GM19328 (cell line): ENCODE measurements around the gene HTR6.

Experiments used
- ATAC-seq: cut with Tn5 transposase; IDR thresholded peaks from one replicate; pipeline ENCODE4 v1.9.1; 2021; ENCODE audit warnings: mild to moderate bottlenecking, moderate library complexity; ENCODE audit not compliant: unreplicated experiment

HTR6 gene

DNA sequence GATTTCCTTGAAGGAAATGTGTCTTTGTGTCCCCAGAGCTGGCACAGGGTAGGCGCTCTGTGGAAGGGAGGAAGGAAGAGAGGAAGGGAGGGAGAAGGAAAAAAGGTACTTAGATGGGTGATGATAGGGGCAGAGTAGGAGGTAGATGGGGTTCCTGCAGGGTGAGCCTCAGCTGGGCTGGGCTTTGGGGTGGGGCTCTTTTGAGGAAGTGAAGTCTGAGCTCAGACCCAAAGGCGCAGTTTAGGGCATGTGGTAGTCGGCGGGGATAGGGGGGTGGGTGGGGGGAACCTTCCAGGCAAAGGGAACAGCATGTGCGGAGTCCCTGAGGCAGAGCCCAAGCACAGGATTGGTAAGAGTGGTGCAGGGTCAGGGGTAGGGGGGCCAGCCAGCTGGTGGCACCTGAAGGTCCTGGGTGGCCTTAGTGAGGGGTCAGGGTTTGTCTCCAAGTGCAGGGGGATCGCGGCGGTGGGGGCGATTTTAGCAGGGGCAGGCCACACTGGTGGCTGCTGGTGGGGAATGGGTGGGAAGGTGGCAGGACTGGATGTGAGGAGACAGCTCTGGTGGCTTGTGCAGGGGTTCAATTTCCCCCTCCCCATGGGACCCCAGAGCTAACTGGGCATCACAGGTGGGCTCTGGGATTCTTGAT lies 8.4 kb upstream of the HTR6 start:
- ATAC-seq, result no peak

DNA sequence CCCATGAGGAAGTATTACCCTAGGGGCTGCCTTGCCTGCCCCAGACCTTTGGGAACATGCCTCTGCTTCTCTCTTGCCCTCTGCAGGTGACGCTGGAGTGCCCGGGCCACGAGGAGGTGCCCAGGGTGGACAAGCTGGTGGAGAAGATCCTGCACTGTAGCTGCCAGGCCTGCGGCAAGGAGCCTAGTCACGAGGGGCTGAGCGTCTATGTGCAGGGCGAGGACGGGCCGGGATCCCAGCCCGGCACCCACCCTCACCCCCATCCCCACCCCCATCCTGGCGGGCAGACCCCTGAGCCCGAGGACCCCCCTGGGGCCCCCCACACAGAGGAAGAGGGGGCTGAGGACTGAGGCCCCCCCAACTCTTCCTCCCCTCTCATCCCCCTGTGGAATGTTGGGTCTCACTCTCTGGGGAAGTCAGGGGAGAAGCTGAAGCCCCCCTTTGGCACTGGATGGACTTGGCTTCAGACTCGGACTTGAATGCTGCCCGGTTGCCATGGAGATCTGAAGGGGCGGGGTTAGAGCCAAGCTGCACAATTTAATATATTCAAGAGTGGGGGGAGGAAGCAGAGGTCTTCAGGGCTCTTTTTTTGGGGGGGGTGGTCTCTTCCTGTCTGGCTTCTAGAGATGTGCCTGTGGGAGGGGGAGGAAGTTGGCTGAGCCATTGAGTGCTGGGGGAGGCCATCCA lies 7.8 kb upstream of the HTR6 start:
- ATAC-seq, result no peak

DNA sequence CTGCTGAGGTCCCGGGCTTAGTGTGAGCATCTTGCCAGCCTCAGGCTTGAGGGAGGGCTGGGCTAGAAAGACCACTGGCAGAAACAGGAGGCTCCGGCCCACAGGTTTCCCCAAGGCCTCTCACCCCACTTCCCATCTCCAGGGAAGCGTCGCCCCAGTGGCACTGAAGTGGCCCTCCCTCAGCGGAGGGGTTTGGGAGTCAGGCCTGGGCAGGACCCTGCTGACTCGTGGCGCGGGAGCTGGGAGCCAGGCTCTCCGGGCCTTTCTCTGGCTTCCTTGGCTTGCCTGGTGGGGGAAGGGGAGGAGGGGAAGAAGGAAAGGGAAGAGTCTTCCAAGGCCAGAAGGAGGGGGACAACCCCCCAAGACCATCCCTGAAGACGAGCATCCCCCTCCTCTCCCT lies 7.2 kb upstream of the HTR6 start:
- ATAC-seq, result no peak

DNA sequence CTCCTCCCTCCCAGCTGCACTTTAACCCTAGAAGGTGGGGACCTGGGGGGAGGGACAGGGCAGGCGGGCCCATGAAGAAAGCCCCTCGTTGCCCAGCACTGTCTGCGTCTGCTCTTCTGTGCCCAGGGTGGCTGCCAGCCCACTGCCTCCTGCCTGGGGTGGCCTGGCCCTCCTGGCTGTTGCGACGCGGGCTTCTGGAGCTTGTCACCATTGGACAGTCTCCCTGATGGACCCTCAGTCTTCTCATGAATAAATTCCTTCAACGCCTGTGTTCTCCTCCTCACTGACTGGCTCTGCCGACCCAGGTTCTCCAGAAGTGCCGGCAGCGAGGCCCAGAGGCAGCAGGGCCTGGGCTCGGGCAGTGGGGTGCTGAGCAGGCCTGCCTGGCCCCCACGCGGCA lies 6.5 kb upstream of the HTR6 start:
- no peak for ATAC-seq

DNA sequence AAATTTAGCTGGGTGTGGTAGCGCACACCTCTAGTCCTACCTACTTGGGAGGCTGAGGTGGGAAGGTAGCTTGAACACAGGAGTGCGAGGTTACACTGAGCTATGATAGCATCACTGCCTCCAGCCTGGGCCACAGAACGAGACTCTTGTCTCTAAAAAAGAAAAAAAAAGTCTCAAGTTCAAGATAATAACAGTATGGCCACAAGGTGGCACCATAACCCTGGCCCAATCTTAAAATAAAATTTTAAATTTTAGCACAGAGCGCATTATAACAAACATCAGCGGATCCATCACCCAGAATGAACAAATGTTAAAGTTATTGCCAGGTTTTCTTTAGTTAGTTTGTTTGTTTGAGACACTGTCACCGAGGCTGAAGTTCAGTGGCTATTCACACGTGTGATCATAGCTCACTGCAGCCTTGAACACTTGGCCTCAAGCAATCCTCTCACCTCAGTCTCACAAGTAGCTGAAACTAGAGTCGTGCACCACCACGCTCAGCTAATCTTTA lies 2.9 kb upstream of the HTR6 start:
- no peak for ATAC-seq

DNA sequence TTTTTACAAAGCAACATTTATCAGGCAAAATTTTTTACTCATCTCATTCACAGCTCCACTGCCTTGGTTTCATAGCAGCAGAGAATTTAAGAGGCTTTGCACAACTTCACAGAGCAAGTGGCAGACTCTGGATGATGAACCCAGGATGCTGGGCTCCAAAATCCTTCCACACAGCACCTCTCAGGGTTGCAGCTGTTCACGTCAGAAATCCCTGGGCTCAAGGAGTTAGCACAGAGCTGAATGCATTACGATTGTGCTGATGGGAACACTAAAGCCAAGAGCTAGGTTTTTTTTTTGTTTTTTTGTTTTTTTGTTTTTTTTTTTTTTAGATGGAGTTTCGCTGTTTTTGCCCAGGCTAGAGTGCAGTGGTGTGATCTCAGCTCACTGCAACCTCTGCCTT lies 2.4 kb upstream of the HTR6 start:
- no peak for ATAC-seq

DNA sequence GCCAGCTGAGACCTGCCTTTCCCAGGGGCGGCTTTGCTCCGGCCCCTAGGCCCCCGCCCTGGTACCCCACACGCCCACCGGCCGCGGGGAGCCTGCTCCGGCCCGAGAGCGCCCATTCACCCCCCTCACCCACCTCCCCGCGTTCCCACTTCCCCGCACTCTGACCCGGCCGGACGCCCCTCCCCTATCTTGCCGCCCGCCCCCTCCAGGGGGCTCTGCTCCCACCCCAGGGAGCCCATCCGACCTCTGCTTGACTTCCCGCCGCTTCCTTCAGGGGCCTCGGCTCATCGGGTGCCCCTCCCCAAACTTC lies 466 bp downstream of the HTR6 start:
- ATAC-seq, result no peak

DNA sequence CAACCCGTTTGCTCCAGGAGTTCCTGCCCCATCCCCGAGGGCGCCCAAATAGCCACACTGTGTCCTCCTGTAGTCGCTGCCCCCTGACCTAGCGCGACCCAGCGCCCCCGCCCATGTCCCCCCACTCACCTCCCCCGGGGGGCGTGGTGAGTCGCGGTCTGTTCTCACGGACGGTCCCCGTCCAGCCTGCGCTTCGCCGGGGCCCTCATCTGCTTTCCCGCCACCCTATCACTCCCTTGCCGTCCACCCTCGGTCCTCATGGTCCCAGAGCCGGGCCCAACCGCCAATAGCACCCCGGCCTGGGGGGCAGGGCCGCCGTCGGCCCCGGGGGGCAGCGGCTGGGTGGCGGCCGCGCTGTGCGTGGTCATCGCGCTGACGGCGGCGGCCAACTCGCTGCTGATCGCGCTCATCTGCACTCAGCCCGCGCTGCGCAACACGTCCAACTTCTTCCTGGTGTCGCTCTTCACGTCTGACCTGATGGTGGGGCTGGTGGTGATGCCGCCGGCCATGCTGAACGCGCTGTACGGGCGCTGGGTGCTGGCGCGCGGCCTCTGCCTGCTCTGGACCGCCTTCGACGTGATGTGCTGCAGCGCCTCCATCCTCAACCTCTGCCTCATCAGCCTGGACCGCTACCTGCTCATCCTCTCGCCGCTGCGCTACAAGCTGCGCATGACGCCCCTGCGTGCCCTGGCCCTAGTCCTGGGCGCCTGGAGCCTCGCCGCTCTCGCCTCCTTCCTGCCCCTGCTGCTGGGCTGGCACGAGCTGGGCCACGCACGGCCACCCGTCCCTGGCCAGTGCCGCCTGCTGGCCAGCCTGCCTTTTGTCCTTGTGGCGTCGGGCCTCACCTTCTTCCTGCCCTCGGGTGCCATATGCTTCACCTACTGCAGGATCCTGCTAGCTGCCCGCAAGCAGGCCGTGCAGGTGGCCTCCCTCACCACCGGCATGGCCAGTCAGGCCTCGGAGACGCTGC lies 1.1 kb downstream of the HTR6 start:
- ATAC-seq, result no peak

DNA sequence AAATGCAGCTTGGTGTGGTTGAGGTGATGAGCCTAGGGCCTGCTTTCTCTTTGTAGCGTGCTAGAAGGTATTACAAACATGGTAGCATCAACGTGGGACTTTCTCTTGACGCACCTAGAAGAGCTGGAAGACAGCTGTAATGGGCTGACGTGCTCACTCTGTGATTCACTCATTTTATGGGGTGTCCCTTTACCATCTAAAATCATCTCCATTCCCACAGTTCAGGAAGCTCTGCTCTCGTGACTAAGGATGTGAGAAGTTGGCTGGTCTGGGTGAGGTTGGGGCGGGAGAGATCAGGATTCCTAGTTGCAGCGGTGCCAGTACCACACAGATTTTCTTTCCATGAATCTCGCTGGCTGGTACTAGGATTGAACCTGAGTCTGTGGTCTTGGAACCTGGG lies 4.2 kb downstream of the HTR6 start:
- no peak for ATAC-seq

DNA sequence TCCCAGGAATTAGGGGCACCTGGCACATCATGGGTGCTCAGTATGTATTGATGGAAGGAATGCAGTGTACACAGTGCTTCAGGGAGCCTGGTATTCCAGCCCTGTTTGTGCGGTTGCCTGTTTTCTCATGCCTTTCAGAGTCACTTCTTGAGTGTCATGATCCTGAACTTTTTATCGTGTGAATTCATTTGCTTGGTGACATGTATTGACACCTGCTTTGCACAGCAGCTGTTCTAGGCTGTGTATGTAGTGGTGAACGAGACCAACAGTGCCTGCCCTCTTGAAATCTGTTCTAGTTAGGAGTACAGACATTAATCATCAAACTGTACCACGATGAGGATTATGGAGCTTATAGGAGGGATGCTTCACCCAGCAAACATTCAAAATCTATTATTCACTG lies 6.1 kb downstream of the HTR6 start:
- ATAC-seq, result no peak

DNA sequence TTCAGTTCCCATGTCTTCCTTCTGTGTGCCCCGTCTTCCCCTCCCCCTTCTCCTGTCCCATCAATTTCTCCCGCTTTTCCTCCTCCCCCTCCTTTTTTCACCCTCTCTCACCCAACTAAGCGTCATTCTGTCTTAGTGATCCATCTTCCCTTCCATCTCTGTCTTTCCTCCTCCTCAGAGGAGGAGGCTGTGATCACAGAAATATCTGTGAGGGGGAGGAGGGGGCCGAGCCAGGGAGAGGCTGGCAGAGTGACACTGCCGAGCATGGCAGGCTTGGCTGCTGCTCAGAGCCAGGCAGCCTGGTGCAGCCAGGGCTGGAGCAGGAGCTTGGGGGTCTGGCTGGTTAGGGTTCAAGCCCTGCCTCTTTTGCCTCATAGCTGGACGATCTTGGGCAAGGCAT lies 7.6 kb downstream of the HTR6 start:
- no peak for ATAC-seq

DNA sequence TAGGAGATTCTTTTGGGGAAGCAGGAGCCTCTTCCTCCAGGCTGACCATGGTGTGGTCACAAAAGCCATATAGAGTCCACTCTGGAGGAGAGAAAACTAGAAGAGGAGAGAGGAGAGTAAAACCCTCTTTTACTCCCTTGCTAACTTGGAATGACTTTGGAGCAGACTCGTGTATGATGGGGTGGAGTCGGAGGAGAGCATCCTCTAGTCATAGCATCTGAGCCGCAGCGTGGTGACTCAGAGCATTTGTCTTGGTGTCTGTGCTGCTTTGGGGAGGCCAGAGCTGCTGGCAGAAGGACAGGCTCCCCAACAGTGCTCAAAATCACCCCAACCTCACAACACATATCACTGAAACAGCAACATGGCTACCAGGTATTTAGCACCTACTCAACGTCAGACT lies 11.1 kb downstream of the HTR6 start:
- ATAC-seq, result no peak

DNA sequence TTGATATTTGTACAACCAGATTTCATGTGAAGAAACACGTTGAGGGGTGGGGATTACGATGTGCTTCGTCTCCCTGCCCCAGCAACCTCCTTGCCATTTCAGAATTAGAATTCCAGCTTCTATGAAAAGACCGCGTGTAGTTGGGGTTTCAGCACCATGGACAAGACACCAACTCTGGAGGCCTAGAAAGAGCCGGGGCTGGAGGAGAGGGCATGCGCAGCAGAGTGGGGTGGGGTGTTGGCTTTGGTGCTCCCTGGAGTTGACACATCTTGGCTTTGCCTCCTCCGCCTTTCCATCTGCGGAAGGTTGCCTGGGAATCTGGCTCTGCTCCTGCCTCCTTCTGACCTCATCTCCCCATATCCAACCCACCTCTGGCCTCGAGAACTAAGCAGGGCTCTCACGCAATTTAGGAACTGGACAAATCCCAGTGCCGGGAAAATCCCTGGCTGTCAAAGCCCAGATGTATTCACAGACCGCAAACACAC lies 11.8 kb downstream of the HTR6 start:
- no peak for ATAC-seq

DNA sequence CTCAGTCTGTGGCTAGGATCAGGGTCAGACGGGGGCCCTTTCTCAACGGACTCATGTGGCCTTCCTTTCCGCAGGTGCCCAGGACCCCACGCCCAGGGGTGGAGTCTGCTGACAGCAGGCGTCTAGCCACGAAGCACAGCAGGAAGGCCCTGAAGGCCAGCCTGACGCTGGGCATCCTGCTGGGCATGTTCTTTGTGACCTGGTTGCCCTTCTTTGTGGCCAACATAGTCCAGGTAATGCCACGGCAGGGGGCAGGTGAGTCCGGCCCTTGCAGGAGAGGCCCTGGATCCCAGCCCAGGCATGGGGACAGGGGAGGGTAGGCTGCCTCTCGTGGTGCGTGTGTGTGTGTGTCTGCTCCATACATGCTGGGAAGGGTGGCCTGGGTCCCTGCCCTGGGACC lies 13.8 kb downstream of the HTR6 start:
- ATAC-seq, result no peak

DNA sequence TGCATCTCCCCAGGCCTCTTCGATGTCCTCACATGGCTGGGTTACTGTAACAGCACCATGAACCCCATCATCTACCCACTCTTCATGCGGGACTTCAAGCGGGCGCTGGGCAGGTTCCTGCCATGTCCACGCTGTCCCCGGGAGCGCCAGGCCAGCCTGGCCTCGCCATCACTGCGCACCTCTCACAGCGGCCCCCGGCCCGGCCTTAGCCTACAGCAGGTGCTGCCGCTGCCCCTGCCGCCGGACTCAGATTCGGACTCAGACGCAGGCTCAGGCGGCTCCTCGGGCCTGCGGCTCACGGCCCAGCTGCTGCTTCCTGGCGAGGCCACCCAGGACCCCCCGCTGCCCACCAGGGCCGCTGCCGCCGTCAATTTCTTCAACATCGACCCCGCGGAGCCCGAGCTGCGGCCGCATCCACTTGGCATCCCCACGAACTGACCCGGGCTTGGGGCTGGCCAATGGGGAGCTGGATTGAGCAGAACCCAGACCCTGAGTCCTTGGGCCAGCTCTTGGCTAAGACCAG lies 14.3 kb downstream of the HTR6 start:
- ATAC-seq, result no peak

DNA sequence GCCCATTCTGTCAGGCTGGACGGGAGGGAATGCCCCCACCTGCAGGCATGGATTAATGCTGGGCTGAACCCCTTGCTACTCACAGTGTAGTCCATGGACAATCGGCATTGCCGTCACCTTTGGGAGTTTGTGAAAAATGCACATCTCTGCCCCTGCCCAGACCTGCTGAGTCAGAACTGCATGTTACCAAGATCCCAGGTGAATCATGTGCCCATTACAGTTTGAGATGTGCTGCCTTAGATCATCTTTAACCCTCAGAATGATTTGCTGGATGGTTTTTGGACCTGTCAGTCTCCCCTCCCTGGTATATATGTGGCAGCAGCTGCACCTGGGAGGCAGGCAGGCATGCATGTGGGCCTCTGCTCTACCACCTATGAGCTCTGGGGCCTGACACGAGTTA lies 15.0 kb downstream of the HTR6 start:
- no peak for ATAC-seq

DNA sequence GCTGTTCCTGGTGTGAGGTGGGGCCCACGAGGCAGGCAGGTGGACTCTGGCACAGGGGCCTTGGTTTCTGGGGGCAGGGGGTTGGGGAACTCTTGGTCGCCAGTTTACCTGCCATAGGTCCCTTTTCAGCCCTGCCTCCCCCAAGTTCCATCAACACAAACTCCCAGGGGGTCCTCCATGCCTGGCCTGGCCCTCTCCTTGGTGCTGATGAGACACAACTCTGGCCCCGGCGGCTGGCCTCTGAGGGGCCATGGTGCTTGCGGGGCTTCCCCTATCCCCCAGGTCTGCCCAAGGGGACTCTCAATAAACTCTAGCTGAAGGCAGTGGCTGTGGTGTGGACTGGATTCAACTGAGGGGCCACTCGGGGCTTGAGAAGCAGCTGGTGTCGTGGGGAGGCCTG lies 16.0 kb downstream of the HTR6 start:
- no peak for ATAC-seq

DNA sequence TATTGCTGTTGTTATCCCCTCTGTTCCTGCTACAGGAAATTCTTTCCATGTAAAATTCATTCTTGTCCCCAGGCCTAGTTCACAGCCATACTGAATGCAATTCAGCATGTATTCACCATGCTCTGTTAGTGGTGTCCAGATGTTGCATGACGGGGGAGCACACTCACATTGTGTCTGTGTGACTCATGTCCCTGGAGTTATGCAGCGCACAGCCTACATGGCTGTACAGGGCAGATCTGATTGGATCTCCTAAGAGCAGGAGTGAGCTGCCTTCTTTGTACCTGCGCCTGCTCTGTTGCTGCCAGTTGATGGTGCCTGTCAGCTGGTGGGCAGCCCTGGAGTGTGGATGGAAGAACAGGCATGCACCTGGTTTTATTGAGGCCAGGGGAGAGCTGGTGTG lies 17.6 kb downstream of the HTR6 start:
- ATAC-seq, result no peak

DNA sequence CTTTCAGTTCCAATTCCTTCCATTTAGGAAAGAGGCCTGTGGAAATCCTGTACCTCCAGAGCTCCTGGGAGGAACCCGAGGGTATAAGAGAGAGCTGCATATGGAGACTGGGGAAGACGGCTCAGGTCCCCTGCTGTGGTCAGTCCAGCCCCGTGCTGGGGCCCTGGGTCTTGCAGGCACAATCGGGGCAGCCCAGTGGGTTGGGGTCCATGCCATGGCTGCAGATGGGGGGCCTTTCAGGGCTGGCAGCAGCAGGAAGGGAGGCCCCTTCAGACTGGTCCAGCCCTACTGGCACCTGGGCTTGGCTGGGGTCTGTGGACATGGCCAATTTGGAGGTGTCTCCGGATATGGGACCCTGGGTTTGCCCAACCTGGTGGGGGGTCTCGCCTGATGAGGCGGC lies 18.2 kb downstream of the HTR6 start:
- no peak for ATAC-seq

DNA sequence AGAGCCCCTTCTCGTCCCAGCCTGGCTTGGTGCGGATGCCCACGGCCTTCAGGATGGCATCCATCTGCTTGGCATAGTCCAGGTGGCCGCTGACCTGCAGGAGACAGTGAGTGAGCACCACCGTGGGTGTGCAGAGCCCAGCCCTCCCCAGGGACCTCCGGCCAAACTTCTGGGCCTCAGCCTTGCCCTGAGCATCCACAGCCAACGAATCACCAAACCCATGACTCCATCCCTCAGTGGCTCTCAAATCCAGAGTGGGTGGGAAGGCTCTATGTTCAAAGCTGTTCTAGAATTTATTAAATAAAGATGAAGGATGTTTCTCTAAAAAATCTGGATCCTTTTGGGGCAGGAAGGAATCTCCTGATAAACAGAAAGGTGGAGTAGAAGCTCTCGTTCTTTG lies 18.7 kb downstream of the HTR6 start:
- no peak for ATAC-seq

DNA sequence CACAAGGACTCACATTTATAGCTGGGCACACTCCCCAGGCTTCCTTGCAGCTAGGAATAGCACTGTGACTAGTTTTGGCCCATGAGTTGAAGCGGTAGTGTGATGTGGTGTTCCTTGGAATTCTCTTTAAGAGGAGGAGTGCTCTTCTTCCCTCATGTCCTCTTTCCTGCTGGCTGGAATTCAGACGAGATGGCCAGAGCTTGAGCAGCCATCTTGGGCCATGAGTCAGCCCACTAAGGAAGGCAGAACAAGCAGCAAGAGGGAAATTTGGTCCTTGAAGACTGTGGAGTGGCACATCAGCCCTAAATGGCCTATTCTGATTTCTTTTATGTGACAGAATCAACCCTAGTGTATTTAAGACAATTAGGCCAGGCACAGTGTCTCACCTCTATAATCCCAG lies 20.0 kb downstream of the HTR6 start:
- no peak for ATAC-seq

DNA sequence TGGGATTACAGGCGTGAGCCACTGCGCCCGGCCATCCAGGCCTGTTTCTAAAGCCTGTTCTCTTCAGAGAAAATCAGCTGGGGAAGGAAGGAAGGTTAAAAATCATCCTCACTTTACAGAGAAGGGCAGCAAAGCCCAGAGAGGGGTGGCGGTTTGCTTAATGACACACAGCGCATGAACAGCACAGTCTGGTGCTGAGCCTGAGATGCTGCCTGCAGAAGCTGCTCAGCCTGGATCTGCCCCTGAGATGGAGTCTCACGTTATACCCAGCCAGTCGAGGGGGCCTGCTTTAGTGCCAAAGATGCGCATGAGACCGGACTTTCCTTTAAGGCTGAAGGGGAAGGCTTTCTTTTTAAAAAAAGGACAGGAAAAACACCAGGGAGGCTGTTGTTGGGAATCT lies 21.3 kb downstream of the HTR6 start:
- ATAC-seq, result no peak
